ENCODE data around the gene RASAL2.
A peak's percentile ranks its signal among the peaks of the same experiment; 100 is the strongest.
"Not testable (repeated sequence)": the region's sequence is repeated elsewhere in the genome, so short reads cannot be mapped to it uniquely, and the experiment has no call there.

RASAL2 gene

DNA sequence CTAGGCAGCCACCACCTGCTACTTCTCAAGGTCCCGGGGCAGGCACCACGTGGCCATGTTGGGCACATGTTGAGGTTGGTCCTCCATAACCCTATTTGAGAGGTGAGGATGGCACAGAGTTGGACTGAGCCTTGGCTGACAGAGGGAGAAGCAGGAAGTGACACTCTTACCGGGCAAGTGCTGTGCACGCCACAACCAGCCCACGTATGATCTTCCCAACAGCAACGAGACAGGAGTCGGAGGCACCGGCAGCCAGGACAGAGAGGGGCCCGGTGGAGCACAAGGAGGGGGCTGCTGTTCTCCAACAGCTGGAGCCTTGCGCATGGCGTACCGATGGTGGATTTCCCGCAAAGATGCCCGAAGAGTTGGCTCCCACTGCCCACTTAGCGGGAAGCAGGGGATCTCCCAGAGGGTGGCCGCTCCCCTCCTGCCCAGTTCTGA lies 399.4 kb downstream of the RASAL2 start:
- DNase-seq (ENCODE audit: low spot score): no peak

GRCh38 chr1:178494569-178494971 lies 400.7 kb downstream of the RASAL2 start:
- DNase-seq (ENCODE audit: low spot score): no peak

GRCh38 chr1:178495158-178495557 lies 401.3 kb downstream of the RASAL2 start:
- DNase-seq (ENCODE audit: low spot score): no peak

DNA sequence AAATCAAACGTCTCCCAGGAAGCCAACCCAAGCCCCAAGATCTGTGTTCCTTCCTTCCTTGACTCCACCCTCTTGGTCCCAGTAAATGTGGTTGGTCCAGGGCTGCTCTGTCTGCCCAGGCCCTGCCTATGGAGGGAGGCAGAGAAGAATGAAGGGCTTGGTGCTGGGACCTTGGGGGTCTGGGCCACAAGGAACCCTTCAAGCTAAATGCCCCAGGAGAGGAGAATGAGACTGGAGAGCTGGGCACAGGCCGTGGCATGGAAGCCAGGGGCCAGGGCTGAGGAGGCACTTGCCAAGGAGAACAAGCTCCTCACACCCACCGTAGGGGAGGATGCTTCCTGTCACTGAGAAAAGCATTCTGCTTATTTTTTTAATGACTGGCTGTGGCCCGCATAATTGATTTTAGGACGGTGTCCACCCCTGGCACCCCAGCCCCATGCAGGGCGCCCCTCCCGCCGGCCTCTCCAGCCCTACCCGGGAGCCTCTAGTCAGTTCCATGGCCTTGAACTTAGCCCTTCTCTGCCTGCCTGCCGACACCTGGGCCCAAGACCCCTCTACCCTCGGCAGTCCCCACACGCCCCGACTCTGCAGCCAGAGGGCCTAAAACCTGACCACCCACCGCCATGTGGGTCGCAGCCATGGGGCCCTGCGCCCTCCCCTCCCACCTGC lies 402.0 kb downstream of the RASAL2 start:
- no peak for DNase-seq (ENCODE audit: low spot score)

- DNase-seq (ENCODE audit: low spot score): no peak
These were observed 402.7 kb downstream of the RASAL2 start, which contains the start of gene CLEC20A for GRCh38 chr1:178496410-178497135. Gene CLEC20A (minus strand): TSS chr1:178496964. CDS start chr1:178496939, 25 bp downstream.

DNA sequence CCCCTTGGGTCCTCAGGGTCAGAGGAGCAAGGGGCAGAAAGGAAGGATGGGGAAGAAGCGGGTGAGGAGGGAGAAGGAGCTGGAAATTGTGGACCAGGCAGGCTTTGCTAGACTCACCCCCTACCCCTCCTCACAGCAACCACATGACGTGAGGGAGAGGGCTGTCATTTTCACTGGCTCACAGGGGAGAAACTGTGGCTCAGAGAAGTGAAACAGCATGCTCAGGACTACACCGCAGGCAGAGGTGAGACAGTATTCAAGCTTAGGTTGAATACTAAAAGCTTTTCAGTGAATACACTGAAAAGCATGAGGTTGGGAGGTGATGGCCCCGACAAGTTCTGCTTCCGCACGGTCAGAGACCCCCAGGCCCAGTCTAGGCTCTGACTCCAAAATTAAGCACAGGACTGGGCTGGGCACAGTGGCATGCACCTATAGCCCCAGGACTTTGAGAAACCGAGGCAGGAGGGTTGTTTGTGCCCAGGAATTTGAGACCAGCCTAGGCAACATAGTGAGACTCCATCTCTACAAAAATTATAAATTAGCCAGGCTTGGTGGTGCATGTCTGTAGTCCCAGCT lies 404.1 kb downstream of the RASAL2 start:
- DNase-seq (ENCODE audit: low spot score): no peak

DNA sequence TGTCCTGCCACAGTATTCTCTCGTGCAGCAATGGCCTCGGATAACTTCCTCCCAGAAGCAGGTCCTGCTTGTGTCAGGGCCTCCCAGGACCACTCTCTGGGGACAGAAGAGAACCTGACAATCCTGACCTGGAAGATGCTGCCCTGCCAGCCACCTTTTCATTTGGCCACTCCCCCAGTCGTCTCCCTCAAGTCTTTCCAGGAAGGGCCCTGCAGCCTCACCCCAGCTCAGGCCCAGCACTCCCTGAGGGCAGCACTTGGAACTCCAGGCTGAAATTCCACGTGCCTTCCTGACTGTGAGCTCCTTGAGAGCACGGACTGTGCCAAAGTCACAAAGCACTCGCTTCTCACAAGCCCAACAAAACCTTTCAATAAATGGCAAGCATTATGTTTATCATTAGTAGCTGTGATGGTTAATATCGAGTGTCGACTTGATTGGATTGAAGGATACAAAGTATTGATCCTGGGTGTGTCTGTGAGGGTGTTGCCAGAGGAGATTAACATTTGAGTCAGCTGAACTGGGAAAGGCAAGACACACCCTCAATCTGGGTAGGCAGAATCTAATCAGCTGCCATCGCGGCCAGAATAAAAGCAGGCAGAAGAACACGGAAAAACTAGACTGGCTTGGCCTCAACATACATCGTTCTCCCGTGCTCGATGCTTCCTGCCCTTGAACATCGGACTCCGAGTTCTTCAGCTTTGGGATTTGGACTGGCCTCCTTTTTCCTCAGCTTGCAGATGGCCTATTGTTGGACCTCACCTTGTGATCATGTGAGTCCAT lies 405.2 kb downstream of the RASAL2 start:
- no peak for DNase-seq (ENCODE audit: low spot score)

GRCh38 chr1:178500091-178500770 lies 406.3 kb downstream of the RASAL2 start:
- DNase-seq (ENCODE audit: low spot score): peak; percentile 43

GRCh38 chr1:178500936-178501554 lies 407.1 kb downstream of the RASAL2 start:
- no peak for DNase-seq (ENCODE audit: low spot score)

DNA sequence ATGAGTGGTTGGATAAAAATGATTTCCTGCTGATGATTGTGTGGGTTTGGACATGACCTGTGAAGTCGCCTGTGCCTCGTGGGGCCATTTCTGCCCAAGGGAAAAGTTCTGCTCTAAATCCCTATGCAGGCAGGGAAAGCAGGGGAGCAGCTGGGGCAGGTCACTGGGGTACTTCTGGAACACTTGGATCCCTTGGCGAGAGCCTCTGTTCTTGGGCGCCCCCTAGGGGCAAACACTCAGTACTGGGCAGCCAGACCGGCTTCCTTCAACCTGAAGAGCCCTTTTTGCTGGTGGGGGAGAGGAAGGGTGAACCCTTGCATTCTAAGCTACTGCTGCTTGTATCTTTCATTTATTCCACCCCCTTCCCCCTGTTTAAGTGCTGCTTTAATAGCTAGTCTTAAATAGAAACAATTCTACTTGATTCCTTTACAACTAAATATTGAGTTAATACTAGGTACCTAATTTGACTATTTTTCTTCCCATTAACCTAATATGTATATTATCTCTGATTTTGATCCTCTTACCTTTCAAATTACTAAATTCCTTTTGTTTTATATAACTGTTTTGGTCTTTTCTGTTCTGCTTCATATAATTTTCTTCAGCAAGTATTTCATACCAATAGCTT lies 407.9 kb downstream of the RASAL2 start:
- peak; percentile 80 for DNase-seq (ENCODE audit: low spot score)

- DNase-seq (ENCODE audit: low spot score): no peak
These were observed 408.4 kb downstream of the RASAL2 start for GRCh38 chr1:178502330-178502714.

DNA sequence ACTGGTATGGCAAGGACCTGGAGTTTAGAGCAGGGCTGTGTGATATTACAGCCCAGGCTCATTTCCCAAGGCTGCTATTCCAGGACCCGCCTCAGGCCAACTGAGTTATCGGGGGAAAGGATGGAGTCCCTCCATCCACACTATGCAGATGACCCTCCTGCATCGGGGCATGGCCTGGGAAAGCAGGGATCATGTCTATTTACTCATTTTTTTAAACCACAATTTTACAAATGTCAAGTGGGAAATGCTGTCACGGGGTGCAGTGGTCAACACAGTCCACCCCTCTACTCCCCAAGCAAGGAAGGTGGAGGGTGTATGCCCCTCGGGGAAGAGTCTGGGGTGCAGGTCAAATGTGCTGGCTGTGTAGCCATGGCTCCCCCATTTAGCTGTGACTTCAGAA lies 409.0 kb downstream of the RASAL2 start:
- no peak for DNase-seq (ENCODE audit: low spot score)

- not testable (repeated sequence) for DNase-seq (ENCODE audit: low spot score)
These were observed 409.4 kb downstream of the RASAL2 start for GRCh38 chr1:178503316-178503715.

DNA sequence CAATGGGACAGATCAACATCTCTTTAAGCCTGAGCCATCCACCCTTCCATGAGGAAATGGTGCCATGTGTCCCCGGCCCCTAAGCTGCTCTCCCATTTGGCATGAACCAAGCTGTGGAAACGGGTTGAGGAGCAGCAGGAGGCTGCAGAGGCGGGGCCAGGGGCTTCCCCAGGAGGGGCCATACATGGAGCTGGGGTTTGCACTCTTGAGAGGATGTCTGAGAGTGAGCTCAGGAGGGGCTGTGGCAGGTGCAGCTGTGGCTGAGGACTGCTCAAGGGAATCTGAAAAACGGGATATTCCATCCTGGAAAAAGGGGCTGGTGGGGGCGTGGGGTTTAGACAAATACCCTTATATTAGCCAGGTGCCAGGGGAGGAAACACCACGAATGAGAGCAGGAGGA lies 409.9 kb downstream of the RASAL2 start:
- no peak for DNase-seq (ENCODE audit: low spot score)

GRCh38 chr1:178504286-178504685 lies 410.4 kb downstream of the RASAL2 start:
- no peak for DNase-seq (ENCODE audit: low spot score)

DNA sequence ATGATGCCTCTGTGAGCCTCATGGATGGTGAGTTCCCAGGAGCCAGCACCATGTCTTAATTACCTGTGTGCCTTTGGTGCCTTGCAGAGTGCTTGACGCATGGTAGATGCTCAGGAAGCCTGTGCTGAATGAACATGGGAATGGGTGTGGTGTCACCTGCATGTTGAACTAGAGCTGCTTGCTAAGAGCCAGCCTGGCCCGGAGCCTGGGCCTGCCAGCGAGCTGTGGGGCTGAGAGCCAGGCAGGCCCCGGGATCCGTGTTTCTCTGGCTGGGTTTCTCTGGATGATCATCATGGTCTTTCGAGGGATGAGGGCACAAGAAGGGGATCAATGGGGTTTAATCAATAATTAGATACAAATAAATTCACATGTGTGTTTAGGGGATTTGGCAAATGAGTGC lies 412.3 kb downstream of the RASAL2 start:
- DNase-seq (ENCODE audit: low spot score): no peak

DNA sequence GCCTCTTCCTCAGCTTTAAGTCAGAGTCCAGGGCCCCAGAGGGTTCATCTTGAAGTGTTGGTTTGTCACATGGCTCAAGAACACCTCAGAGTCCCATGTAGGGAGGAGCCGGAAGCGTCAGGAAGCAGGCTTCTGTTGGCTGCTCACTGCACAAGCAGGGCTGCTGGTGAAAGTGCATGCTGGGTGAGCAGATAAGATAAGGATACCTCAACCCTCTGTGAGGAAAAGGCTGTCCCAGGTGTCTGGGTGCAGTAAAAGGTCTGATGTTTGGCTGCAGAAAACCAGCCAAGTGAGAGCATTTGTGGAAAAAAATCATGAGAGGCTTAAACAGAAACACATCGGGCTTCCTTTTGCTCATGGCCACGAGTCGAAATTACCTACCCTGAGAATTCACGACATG lies 412.8 kb downstream of the RASAL2 start:
- peak; percentile 40 for DNase-seq (ENCODE audit: low spot score)

DNA sequence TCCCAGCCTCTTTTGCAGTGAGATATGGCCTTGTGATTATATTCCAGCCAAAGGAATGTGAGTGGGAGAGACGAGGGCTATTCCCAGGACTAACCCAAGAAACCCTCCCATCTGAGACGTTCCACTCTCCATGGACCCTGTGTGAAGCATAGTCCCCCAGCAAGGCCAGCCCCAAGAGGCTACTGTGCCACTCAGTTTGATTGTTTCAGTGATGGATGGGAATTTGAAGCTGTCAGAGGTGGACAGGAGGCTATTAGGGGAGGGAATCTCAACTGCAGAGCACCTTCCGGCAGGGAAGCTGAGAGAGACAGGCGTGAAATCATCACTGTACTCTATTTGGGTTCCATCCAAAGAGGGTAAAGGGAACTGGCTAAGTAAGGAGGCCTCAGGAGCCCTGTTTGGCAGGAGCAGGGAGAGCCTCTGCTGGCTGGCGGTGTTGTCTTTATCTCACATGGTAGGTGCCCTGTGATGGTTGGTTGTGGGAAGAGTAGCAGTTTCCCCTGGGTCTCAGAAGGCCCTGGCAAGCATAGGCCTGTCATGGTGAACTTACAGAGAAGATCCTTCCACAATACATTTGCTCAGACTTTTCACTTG lies 415.6 kb downstream of the RASAL2 start:
- no peak for DNase-seq (ENCODE audit: low spot score)

- no peak for DNase-seq (ENCODE audit: low spot score)
These were observed 416.3 kb downstream of the RASAL2 start for GRCh38 chr1:178510155-178510554.

DNA sequence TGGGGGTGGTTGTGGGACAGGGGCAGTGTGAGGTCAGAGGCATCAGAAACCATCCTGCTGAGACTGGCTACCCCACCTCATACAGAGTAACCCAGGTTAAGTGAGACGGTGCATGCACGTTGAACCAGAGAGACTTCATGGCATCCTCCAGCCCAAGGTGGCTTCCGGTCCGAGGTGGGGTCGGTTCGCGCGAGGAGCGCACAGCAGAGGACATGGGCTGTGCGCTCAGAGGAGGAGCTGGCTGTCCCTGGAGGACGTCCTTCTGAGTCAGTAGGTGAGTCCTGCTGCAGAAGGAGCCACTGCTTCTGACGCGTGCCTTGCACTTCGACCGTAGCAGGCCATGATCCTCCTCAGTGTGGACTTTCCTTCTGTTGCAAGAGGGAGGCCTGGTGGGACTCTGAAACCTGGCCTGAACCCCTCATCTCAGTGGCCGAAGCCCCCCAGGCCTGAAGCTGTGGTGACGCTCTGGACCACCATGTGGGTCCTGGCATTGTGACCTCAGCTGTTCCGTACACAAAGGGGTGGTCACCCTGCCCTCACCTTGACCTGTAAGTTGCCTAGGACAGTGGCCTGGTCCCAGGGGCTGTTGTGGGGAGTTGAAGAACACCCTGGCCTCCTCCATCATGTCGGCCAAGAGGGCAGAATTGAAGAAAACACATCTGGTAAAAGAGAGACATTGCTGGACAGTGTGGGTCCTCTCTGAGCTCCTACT lies 418.8 kb downstream of the RASAL2 start, which contains the start of gene TEX35:
TSS of gene TEX35 (plus strand) at position 544 of the 712 bp plus-strand sequence. CDS start at position 624, 80 bp downstream.
- no peak for DNase-seq (ENCODE audit: low spot score)
